ENCODE data around the gene FAM151B.

FAM151B gene

GRCh38 chr5:80592105-80592504 lies 104.2 kb downstream of the FAM151B start:
- DNase-seq, result no peak
